ENCODE results near the gene EEF1B2.
"Not testable (repeated sequence)": the region's sequence is repeated elsewhere in the genome, so short reads cannot be mapped to it uniquely, and the experiment has no call there.

The EEF1B2 gene

DNA sequence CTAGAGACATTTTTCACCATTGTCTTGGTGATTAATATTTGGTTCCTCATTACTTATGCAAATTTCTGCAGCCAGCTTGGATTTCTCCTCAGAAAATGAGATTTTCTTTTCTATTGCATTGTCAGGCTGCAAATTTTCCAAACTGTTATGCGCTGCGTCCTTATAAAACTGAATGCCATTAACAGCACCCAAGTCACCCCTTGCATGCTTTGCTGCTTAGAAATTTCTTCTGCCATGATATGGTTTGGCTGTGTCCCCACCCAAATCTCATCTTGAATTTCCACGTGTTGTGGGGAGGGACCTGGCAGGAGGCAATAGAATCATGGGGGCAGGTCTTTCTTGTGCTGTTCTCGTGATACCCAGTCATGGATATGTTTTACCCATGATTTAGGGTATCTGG lies 8.5 kb downstream of the EEF1B2 start:
- DNase-seq = not testable (repeated sequence)

DNA sequence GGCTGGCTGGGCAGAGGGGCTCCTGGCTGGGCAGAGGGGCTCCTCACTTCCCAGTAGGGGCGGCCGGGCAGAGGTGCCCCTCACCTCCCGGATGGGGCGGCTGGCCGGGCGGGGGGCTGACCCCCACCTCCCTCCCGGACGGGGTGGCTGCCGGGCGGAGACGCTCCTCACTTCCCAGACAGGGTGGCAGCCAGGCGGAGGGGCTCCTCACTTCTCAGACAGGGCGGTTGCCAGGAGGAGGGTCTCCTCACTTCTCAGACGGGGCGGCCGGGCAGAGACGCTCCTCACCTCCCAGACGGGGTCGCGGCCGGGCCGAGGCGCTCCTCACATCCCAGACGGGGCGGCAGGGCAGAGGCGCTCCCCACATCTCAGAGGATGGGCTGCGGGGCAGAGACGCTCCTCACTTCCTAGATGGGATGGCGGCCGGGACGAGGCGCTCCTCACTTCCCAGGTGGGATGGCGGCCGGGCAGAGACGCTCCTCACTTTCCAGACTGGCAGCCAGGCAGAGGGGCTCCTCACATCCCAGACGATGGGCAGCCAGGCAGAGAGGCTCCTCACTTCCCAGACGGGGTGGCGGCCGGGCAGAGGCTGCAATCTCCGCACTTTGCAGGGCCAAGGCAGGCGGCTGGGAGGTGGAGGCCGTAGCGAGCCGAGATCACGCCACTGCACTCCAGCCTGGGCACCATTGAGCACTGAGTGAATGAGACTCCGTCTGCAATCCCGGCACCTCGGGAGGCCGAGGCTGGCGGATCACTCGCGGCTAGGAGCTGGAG lies 12.1 kb downstream of the EEF1B2 start:
- DNase-seq = not testable (repeated sequence)

DNA sequence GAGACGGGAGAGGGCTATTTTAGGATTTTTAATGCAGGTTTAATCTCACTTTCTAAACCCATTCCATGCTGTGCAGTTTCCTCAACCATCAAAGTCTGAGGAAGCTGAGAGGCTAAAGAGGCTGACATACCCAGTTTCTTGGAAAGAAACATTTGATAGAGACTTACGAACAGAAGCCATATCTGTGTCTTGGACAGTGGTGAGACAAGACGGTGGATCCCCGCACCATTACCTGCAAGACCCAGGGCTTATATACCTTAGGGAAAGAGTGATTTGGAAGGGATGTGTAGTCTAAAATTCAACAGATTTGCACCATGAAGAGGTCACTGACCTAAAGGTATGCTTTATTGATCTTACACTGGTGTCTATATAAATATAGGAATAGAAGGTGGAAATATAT lies 13.5 kb downstream of the EEF1B2 start:
- no peak for DNase-seq

DNA sequence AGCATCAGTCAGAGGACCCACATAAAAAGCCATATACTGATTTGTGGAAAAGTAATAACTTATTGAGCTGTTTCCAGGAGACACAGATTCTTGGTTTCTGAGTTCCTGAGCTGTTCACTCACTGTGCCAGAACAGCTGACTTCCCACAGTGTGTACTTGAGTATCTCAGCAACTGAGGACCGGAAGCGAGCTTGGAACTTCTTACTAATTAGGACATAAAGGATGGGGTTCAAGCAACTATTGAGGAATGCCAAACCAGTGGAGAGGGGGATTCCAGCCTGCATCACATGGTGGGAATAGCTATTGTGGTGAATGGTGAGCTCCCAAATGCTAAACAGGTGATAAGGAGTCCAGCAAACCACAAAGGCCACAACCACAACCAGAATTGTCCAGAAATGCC lies 16.4 kb downstream of the EEF1B2 start:
- no peak for DNase-seq

DNA sequence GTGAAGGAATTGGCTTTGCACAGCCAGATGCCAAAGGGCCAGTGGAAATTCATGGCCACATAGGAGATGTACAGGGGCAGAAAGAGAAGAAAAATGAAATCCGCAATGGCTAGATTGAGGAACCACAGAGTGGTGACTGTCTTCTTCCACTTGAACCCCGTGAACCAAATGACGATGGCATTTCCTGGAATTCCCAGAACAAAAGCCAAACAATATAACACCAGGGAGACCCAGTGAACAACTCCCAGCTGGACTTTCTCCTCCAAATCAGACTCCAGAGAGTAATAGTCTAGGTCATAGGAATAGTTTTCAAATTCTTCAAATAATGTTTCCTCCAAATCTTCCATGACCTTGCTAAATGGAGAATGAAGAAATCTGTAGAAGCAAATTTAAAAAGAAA lies 17.2 kb downstream of the EEF1B2 start:
- no peak for DNase-seq

DNA sequence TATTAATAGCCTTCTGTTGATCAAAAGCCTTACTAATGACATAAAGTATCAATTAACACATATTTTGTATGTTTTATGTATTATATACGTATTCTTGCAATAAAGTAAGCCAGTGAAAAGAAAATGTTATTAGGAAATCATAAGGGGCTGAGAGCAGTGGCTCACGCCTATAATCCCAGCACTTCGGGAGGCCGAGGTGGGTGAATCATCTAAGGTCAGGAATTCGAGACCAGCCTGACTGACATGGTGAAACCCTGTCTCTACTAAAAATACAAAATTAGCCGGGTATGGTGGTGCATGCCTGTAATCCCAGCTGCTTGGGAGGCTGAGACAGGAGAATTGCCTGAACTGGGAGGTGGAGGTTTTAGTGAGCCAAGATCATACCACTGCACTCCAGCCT lies 21.8 kb downstream of the EEF1B2 start:
- DNase-seq = not testable (repeated sequence)

DNA sequence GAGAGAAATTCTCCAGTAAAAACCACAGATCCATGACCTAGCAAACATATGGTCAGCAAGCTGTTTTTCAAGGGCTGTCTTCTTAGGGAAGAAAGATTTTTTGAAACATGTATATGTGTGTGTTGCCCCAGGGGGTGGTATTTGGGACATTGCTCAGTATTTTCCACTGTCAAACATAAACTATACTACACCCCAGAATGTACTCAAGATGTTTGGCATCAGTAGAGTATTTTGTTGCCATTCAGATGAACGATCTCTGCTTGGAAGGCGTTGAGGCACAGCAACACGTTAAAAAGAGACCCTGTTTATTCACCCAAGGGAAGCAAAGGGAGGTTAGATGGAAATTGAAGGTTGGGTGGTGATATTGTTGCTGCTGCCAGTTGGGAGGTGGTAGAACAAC lies 30.0 kb downstream of the EEF1B2 start:
- DNase-seq = no peak

DNA sequence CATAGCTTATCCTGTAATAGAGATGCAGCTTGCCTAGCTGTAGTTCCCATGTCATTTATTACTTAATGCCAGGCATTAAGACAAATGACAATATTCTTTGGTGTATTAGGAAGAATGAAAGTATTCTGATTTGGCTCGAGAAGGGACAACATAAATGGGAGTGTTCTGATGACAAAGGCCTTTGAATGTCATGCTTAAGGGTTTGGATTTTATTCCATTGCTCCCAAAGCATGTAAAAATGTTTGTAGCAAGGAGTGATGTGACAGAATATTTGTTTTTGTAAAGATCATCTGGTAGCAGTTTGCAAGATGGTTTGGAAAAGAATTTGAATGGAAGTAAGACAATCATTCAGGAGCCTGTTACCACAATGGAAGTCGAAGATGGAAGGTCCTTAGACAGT lies 30.4 kb downstream of the EEF1B2 start:
- no peak for DNase-seq

DNA sequence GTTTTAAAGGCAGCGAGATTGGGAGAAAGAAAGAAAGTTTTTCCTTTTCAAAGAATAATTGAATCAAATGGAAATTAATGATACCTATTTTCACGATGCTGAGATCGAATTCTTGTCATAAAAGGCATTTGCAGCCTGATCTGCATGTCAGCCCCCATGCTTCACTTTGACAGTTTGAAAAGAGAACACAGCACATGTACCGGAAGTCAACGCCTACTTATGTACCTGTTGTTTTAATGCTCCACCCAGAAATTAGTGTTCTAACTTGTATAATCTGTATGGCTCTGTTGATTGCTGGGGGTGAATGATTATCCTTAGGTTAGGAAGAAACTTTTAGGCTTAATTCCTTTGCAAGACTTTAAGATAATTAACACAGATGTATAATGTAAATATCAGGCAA lies 31.0 kb downstream of the EEF1B2 start:
- no peak for DNase-seq

DNA sequence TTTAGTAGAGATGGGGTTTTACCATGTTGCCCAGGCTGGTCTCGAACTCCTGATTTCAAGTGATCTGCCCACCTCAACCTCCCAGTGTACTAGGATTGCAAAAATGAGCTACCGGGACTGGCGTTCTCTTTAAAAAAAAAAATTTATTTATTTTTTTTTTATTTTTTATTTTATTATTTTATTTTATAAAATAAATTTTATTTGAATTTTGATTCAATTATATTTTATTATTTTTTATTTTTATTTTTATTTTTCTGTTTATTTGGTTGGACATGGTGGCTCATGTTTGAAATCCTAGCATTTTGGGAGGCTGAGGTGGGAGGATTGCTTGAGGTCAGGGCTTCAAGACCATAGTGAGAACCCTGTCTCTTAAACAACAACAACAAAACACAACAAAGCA lies 32.5 kb downstream of the EEF1B2 start:
- DNase-seq = no peak

DNA sequence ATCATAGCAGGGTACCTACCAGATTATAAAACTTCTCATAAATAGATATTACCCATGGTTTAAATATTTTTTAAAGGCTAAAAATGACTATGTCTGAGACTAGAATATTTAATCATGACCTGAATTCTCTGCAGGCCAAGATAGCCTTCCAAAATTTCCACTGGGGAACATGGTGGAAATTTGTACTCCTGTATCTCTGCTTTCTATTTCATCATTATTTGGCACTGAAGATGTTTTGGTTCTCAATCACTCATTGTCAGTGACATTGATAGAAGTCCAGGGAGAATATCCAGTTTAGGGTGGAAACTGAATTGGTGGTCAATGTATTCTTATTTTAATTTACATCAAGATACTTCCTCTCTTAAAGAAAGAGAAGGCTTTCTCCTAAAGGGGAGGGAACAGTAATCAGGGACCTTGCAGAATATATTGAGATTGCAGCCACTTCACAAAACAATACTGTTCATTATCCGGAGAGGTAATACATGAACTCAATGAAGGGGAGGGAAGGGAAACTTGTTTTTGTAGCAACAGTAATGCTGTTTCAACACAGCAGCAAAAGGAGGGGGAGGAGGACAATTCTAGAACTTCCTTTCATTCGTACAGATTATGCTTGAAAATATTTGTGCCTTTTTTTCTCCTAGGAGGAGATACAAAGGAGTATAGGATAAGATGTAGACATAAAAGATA lies 34.1 kb downstream of the EEF1B2 start:
- DNase-seq = no peak

DNA sequence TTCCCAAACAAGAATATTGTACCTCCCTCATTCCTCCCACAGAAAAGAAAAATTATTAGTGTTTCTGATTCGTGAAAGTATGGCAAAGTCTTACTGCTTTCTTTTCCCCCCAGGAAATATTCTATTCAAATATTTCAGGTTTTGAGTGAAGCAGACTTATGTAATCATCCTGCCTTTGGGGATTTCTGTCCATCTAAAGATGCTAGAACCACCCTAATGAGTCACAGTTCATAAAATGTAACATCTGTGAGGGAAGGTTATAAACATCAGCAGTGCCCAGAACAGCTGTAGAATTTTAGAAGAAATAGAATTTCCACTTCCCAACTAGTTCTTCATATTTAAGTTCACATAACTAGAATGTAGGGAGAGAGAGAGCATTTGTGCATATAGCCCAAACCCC lies 39.0 kb downstream of the EEF1B2 start:
- no peak for DNase-seq

DNA sequence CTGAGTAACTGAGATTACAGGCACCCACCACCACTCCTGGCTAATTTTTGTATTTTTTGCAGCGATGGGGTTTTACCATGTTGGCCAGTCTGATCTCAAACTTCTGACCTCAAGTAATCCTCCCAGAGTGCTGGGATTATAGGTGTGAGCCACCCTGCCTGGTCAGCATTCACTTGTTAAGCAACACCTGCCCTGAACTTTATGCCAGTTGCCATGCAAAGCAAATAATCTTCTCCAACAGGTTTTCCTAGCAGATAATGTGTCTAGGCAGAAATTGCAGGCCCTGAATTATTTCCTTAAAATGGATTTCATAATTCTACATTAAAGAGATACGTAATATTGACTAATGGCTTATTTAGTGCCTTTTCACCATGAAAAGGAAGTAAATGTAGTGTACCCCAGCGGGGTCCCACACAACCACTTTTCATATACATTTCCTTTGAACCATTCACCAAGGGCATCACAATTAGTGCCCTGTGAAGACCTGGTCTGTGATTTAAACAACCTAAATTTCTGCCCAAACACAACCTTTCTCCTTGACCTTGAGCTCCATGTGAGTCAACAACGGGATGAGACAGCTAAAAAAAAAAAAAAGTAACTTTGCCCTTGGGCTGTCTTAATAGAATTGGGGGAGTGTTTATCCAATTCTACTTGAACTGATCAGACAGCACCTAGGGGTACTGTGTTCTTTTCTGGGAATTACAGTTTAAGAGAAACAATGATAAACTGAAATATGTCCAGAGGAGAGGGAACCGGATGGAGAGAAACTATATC lies 41.6 kb downstream of the EEF1B2 start:
- no peak for DNase-seq

DNA sequence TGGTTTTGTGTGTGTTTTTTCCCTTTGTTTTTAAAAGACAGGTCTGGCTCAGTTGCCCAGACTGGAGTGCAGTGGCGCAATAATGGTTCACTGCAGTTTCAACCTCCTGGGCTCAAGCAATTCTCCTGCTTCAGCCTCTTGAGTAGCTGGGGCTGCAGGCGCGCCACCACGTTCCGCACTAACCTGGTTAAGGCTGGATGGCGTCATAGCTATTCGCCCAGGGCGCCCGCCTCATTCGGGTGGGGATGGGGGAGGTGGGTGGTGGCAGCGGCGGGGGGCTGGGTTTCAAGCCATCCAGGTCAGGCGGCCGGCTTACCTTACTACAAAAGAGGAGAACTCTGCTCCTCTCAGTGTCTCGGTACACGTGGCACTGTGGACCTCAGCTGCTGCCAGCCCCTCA lies 42.8 kb downstream of the EEF1B2 start:
- DNase-seq = no peak

DNA sequence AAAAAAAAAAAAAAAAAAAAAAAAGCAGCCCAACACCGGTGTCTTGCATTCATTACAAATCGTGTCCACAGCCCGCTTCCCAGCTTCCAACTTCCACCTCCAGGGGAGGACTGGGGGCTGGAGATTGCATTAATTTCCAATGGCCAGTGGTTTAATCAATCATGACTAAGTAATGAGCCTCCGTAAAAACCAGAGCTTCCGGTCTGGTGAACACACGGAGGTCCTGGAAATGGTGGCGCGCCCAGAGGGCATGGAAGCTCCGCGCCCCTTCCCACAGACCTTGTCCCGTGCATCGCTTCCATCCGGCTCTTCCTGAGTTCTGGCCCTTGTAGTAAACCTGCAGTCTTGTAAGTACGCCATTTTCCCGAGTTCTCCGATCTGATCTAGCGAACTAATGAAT lies 43.6 kb downstream of the EEF1B2 start:
- no peak for DNase-seq

DNA sequence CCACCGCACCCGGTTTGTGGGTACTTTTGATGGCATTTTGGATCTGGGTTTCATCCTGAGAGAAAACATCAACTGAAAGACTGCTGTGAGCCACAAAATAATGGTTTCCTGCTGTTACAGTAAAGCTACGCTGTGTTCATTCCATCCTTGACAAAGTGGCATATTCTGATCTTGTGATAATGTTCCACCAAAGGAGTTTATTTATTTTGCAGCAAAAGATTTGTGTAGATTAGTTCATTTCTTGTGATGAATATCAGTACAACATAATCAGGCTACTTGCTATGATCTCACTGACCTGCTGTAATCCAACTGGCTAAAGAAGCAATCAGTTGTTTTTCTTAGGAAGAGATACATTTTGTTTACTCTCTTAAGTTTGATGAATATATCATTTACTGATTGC lies 45.0 kb downstream of the EEF1B2 start:
- DNase-seq = no peak

DNA sequence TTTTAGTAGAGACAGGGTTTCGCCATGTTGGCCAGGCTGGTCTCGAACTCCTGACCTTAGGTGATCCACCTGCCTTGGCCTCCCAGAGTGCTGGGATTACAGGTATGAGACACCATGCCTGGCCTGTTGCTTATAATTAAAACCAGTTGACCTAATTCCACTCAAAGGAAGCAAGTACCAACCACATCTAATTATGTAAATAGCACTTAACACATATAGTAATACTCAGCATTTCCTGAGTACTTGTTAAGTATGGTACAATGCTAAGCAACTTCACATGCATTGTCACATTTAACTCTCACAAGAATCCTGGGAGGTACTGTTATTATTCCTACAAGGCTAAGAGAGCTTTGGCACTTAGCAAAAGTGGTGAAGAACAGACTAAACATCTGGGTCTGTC lies 47.6 kb downstream of the EEF1B2 start:
- not testable (repeated sequence) for DNase-seq

DNA sequence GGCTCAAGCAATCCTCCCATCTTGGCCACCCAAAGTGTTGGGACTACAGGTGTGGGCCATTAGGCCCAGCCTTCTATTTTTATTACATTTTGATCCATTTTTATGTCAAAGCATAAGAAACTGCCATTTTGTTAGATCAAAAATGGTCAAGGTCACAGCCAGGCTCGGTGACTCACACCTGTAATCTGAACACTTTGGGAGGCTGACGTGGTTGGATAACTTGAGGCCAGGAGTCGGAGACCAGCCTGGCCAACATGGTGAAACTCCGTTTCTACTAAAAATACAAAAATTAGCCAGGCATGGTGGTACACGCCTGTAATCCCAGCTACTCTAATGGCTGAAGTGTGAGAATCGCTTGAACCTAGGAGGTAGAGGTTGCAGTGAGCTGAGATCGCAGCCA lies 49.2 kb downstream of the EEF1B2 start:
- no peak for DNase-seq

DNA sequence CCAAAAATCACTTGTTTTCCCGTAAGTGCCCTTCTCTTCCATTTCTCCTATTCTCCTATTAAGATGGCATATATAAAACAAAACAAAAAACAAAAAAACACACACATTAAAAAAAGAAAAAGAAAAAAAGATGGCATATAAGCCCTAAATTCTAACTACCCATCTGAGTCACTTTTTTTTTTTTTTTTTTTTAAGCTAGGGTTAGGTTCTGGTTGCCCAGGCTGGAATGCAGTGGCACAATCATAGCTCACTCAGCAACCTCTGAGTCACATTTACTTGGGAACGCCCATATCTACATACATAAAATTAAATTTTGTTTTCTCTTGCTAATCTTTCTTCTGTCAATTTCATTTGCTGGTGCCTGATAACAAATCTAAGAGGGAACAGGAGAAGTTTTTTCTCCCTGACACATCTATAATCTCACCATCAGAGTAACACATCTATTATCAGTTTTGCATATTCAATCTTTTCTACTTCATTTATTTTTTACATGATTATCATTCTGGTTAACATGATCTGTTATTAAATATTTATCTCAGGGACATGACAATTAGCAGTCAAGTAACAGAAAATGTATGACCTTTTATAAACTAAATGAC lies 52.1 kb downstream of the EEF1B2 start:
- no peak for DNase-seq
